ENCODE measurements around the gene MRPL54.

The MRPL54 gene

DNA sequence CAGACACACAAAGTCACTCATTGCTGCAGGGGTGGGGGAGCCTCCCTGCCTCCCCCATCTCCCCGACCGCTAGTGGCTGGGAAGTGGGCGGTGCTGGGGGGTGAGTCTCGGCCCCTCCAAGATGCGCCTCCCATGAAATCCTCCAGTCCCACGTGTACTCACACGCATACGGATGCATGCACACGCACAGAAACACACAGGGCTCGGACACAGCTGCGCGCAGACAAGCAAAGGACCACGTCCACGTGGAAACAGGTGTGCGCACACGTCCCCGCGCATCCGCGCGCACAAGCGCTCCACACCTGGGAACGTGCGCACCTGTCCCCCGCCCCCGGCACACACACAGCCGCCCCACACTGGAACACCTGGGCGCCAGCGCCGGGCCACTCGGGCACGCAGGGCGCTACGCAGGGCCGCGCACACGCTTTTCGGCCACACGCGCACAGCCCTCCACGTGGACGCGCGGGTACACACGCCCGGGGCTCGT is 23.0 kb downstream of the MRPL54 start:
- DNase-seq (ENCODE audit: low read depth), result no peak

DNA sequence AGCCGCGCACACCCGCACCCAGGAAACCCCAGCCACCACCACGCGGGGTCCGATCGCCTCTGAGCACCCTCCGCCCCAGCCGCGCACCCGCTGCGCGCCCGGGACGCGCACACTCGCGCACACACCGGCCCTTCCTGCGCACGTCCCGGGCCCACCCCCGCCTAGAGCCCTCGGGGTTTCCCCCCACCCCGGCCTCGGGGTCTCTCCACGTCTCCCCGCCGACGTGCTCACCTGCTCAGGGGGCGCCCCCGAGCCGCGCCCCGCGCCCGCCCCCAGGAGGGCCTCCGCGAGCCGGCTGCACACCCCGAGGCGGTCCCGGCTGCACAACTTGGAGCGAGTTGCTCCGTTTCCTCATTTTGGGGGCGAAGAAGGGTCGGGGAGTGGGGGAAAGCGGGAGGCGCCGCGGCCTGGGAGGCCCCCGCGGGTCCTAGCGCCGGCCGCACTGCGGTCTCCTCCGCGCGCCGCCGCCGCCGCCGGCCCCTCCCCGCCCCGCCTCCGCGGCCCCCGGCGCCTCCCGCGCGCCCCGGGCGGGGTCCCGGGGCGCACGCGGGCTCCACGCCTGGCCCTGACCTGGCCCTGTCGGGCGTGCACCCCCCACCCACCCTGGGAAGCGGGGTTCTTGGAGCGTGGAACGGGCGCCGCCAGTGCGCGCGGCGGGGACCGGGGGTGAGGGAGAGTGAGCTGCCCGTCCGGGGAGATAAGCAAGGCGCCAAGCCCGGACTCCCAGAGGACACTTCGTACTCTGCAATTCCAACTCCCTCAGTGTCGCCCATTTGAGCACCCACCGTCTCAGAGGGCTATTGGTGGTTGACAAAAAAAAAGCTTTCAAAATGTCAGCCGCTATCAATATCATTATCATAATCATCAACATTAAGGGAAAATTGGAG is 23.7 kb downstream of the MRPL54 start, which contains the start of gene MATK:
TSS of gene MATK (minus strand) at position 444 of the 887 bp plus-strand sequence. CDS start 1,246 bp downstream, outside the sequence.
- DNase-seq (ENCODE audit: low read depth), result no peak

DNA sequence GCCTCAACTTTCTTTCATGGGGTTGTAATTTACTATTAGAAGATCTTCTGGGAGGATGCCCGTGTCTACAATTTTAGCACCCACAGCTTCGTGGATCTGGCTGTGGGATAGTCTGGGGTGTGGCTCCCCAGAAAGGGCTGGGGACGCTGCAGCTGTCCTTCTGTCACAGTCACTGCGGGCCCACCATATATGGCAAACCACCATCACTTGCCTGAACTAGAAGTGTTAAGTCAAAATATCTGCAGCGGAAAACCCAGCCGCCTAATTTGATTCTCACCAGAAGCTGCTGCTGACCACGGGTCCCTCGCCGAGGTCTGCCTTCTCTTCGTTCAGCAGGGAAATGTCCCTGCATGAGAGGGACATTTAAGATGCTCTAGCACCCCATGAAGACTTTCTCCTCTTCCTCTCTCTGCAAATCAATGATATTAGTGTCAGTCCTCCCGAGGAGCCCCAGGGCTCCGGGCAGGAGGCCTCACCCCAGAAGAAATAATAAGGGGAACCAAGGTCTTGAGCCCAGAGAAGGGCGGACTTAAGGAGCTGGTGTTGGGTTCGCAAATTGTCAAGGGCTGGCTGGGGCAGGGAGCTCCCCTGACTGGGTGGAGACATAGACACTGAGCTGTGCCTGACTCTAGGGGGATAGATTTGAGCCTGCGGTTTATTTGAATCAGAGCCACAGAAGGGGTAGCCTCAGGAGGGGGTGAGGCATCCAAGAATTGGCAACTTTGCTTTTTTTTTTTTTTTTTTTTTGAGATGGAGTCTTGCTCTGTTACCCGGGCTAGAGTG is 26.7 kb downstream of the MRPL54 start:
- DNase-seq (ENCODE audit: low read depth), result no peak

DNA sequence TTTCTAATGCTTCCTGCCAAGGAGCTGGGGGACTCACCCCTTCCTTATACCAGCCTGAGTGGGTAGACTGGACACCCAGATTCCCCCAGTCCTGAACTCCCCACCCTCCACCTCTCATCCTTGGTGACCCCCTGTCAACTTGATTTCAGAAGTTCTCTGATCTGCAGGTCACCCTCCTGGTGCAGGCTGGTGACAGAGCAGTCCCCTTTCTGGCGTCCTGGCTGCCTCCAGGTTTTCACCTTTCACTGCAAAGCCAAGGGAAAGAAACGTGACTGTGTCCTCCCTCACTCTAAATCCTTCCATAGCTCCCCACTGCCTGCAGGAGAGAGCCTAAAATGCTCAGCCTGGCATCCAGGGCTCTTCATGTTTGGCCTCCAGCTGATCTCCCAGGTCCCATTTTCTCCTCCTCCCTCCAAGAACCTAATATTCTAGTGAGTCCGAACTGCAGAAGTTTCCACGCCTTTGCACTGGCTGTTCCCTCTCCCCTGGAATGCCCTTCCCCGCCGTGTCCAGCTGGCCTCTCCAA is 27.8 kb downstream of the MRPL54 start:
- DNase-seq (ENCODE audit: low read depth), result no peak

DNA sequence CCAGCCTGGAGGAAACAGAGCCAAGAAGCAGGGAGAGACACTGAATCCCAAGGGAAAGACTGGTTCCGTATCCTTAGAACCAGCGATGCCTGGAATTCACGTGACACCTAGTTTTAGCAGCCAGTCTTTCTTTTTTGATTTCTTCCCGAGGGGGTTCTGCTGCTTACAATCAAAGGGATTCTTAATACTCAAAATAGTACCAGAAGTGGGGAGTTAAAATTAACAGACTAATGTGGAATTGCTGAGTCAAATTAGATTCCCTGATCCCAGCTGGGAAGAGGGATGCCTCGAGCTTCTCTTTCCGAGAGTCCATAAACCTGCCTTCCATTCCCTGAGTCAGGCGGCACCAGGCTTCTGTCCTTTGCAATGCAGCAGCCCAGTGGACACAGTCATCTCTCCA is 28.5 kb downstream of the MRPL54 start:
- no peak for DNase-seq (ENCODE audit: low read depth)

DNA sequence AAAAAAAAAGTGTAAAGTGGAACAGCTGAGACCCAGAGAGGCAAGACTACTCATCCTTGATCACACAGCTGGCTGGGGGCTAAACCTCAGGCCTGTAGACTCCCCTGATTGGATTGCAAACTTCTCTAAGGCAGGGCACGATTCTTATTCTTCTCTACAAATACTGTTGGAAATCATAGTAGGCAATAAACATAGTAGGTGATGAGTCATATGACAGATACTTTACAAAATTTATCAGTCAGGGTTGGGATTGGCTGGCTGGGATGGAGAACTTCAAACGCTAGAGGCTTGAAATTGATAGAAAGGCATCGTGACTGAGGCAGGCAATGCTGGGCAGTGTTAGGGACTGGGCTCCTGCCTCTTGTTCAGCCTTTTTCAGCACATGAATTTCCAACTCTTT is 29.6 kb downstream of the MRPL54 start:
- DNase-seq (ENCODE audit: low read depth), result no peak

DNA sequence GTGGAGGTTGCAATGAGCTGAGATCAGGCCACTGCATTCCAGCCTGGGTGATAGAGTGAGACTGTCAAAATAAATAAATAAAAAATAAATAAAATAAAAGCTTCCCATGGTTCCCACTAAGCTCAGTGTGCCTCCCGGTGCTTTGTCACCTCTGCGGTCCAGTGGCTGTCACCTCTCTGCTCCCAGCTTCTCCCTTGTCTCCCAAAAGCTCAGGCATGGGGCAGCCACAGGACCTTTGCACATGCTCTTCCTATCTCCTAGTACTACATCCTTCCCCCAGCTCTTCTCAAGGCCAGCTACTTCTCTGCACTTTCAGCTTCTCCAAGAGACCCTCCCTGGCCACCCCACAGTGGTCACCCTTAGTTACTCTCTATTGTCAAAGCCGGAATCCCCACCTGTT is 31.3 kb downstream of the MRPL54 start:
- DNase-seq (ENCODE audit: low read depth), result no peak

DNA sequence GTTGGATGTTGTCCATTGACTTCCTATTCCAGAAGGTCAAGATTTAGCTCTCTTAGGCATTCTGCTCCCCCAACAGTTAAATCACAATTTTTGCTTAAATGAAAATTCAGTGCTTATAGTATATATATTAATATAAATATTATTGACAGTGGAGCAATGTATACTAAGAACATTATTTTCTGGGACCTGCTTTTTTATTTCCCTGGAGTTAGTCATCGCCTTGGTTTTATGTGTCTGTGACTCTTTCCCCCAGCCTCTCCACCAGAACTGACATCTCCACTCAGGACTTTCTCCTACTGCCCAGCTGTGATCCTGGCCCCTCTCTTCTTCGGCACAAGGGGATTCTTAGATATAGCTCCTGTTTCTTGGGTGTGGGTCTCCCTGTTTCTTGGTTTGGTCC is 33.9 kb downstream of the MRPL54 start:
- DNase-seq (ENCODE audit: low read depth), result no peak

DNA sequence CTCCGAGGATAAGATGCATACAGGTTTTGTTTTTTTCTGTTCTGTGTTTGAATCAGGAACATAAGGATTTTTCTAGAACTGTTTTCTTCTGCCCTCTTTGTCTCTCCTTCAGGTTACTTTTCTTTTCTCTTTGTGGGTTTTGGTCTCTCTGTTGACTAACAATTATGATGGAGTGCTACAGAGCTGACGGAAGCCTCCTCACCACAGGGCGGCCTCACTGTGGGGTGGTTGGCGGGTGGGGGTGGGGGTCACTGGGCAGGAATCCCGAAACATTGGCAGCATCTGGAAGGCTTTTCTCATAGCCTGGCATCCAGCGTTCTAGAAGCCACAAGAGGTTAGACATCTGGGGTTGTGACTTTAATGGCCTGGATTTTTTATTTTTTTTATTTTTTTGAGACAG is 35.7 kb downstream of the MRPL54 start:
- no peak for DNase-seq (ENCODE audit: low read depth)

DNA sequence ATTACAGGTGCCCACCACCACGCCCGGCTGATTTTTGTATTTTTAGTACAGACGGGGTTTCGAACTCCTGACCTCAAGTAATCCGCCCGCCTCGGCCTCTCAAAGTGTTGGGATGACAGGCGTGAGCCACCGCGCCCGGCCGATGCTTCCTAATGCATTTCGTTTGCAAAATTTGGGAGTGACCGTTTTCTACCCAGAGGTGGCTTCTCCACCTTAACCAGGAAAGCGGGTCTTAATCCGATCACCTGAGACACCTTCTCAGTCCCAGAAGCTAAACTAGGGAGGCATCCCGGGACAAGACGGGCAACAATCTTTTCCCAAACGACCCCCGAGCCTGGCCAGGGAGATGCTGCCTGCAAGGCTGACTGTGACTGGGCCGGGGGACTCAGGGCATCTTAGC is 38.5 kb downstream of the MRPL54 start:
- no peak for DNase-seq (ENCODE audit: low read depth)

DNA sequence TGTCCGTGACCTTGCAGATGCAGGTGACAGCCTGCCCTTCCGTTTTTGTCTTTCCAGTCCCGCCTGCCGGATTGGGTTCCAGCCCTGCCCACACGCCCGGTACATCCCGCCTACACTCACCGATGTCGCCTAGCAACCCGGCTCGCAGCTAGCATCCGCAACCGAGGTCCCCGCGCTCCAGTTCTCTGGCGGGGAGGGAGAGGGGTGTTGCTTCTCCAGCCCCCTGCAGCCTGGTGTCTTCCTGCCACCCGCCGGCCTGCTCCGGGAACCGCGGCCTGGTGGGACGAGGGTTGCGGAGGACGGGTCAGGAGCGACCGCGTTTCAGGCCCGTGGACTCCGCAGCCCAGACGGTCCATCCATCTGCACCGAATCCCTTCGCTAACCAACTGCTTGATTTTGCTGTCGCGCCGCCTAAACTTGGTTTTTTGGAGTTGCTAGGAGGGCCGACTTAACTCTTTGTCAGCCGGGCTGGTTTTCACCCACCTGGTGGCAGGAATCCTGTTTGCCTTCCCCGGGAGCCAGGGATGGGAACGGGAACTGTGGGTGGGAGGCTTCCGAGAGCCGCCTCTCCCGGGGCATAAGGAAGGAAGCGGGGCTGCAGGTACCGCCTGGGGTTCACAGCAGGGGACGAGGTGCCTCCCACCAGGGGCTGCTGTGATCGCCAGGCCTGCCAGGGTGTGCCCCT is 39.1 kb downstream of the MRPL54 start:
- DNase-seq (ENCODE audit: low read depth), result no peak

DNA sequence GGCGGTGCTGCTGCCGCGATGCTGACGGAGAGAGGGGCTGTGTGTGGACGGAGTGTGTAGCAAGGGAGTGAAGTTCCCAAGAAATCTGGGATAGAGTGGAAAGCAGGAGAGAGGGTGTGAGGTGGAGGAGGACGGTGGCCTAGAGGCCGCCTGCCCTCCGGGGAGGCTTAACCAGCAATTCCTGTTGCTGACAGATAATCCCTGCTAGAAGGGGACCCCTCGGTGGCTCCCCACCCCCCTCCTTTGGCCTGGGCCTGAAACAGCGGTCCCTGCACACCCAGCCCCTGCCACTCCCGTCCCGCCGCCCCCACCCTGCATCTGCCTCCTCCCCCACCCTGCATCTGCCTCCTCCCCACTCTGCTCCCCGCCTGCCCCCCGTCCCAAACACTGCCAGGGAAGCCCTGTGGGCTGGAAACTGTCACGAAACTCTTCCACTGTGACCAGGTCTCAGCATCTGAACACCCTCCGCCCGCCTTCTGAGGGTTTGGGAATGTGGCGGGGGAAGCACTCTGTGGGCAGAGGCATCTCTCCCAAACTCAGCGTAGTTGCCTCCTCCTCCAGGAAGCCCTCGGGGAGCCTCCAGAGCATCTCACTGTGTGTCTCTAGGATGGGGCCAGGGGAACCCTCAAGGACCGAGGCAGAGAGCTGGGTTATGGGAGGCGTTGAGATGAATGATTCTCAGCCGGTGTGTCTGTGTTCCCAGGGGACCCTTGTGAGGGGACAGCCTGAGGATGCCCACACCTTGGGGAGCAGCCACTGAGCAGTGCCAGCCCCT is 40.8 kb downstream of the MRPL54 start:
- no peak for DNase-seq (ENCODE audit: low read depth)

DNA sequence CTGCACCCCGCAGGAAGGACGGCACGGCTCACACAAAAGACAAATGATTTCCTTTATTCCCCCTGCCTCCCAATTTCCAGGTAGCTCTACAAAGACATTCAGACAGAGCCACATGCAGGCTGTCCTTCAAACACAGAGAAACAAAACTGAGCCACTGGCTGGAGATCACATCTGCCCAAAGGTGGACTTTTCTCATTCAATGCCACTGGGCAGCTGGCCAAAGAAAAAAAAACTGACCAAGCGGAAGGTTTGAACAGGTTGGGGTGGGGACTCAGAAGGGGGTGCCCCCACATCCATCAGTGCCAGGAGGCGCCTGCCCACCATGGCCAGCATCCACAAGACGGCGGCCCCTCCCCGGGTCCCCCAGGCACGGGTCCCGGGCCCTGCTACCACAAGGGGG is 41.5 kb downstream of the MRPL54 start:
- DNase-seq (ENCODE audit: low read depth), result no peak

DNA sequence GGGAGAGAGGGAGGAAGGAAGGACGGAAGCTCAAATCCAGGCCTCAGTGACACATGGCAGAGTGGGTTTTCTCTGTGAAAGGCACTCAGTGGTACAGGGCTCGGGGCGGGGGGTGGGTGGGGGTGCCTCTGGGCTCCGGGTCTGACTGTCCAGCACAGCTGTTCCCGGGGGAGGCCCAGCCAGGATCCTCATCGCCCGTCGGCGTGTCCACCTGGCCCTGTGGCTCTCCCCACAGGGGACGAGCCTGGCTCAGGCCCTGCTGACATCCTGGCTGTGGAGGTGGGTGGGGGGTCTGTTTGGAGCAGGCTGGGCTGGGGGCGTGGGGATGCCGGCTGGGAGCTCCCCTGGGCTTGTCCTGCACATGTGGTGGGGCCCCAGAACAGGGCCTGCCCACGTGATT is 41.9 kb downstream of the MRPL54 start:
- no peak for DNase-seq (ENCODE audit: low read depth)

DNA sequence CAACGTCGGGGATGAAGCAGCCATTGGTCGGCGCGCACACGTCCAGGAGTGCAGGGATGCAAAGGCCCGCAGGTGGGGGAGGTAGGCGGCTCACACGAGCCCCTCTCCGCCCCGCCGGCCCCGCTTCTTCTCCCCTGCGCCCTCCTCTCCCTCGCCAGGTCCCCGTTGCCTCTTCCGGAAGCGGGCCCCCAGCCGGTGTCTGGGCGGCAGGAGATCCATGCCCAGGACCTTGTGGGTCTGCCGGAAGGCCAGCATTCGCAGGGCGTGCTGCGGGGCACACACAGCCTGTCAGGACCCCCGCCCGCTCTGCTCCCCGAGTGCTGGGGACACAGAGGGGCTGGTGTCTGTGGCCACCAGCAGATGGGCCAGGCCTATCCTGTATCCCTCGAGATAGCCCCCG is 43.4 kb downstream of the MRPL54 start:
- no peak for DNase-seq (ENCODE audit: low read depth)

DNA sequence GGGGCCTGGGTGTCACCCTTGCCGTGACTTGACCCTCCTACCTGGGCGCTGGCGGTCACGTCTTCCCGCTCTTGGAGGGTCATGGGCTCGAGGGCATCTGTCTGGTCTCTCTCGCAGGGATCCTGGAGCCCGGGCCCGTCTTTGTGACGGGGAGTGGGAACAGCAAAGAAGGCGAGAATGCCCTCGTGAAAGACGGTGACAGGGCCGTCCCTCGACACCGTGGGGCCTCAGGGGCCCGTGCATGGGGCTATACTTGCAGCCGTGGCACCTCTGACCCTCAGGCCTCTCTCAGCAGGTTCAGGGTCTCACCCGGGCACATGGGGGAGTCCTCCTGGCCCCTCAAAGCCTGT is 44.6 kb downstream of the MRPL54 start:
- no peak for DNase-seq (ENCODE audit: low read depth)

DNA sequence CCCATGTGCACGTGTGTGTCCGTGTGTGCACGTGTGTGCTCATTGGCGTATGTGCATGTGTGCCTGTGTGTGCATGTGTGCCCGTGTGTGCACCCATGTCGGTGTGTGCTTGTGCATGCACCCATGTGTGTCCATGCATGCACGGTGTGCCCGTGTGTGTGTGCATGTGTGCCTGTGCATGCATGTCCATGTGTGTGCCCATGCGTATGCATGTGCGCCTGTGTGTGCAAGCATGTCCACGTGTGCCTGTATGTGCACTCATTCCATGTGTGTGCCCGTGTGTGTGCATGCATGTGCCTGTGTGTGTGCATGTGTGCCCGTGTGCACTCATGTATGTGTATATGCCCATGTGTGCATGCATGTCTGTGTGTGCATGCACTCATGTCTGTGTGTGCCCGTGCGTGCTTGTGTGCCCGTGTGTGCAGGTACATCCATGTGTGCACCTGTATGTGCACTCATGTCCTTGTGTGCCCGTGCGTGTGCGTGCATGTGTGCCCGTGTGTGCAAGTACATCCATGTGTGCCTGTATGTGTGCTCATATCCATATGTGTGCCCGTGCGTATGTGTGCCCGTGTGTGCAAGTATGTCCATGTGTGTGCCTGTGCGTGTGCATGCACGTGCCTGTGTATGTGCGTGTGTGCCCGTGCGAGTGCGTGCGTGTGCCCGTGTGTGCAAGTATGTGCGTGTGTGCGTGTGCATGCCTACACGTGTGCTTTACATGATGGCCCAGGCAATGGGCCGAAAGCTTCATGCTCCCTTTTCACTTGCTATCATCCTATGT is 45.3 kb downstream of the MRPL54 start:
- DNase-seq (ENCODE audit: low read depth), result no peak

DNA sequence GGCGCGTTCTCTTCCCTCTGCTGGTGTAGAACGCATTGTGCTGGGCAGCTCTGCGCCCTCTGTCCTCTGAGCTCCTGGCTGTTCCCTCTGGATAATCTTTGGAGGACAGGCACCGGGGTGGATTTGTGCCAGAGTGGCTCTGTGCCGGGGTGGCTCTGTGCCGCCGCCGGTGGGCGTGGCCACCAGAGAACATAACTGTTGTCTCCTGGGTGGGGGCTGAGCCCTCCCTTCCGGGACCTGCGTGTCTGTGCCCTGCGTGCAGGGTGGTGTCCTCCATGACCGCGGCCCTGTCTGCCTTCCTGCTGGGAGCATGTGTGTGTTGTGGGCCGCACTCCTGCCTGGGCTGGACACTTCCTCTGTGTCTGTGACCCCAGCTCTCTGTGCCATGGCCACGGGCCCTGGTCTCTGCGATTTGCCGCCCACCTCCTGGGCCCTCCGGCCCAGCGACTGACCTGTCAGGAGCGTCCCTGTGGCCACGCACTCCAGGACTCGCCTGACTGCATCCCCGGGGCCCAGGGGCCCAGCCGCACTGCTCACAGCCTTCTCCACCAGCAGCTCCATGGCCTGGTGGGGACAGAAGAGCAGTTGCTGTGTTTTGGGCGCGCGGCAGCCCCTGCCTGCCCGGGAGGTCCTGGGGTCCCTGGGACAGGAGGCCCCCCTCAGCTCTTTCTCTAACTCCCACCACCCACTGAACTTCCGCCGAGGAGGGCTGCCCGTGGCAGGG is 46.1 kb downstream of the MRPL54 start:
- no peak for DNase-seq (ENCODE audit: low read depth)

DNA sequence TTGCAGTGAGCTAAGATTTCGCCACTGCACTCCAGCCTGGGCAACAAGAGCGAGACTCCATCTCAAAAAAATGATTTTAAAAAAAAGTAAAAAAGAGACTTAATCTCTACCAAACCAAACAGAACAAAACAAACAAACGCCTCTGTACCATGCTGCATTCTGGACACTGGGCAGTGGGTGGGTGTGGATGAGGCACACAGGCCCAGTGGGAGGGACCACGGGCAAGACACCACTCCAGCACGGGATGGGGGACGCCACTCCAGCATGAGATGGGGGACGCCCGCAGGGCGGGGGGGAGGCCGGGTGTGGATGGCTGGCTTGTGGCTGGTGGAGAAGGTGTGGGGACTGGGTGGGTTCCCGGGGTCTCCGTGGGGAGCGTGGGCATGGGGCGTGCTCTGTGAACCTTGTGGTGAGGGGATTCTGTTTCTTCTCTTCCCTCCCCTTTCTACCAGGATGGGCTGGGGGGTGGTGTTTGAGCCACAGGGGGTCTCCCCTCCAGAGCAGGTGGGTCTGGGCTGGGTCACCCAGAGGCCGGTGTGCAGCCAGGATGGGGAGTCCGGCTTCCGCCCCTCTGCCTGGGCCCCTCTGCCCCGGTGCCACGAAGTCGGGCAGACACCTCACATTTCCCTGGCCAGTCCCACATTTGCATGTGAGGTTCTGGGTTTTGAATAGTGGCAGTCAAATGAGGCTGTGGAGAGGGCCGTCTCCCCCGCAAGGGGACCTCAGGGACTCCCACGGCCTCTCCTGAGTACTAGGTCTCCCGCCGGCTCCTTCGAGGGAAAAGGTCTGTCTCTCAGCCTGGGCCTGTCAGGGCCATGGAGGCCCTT is 47.6 kb downstream of the MRPL54 start:
- DNase-seq (ENCODE audit: low read depth), result no peak

Measured in stimulated activated CD8-positive, alpha-beta memory T cell treated with anti-CD3 and anti-CD28 coated beads, Interleukin-15, amount 100 ng/mL, for 24 hours (primary cell).